Measurements from ENCODE around the gene AVEN.

The AVEN gene

DNA sequence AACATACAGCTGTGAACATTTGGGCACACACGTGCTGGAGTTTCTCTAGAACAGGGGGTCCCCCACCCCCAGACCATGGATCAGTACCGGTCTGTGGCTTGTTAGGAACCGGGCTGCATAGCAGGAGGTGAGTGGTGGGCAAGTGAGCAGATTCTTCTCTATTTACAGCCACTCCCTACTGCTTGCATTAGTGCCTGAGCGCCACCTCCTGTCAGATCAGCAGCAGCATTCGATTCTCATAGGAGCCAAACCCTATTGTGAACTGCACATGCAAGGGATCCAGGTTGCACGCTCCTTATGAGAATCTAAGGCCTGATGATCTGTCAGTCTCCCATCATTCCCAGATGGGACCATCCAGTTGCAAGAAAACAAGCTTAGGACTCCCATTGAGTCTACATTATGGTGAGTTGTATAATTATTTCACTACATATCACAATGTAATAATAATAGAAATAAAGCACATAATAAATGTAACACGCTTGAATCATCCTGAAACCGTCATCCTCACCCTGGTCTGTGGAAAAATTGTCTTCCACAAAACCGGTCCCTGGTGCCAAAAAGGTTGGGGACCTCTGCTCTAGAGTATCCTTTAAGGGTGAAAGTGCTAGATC, 44.9 kb downstream of the AVEN start:
- H3K4me1 ChIP-seq = no peaks in the 10 kb centered on the region
- no peaks in the 10 kb centered on the region for H3K27me3 ChIP-seq
- no peak overlapping the region for H3K4me3 ChIP-seq (ENCODE audit: low read depth, low read length)
- TF ChIP-seq, protein P1, sequence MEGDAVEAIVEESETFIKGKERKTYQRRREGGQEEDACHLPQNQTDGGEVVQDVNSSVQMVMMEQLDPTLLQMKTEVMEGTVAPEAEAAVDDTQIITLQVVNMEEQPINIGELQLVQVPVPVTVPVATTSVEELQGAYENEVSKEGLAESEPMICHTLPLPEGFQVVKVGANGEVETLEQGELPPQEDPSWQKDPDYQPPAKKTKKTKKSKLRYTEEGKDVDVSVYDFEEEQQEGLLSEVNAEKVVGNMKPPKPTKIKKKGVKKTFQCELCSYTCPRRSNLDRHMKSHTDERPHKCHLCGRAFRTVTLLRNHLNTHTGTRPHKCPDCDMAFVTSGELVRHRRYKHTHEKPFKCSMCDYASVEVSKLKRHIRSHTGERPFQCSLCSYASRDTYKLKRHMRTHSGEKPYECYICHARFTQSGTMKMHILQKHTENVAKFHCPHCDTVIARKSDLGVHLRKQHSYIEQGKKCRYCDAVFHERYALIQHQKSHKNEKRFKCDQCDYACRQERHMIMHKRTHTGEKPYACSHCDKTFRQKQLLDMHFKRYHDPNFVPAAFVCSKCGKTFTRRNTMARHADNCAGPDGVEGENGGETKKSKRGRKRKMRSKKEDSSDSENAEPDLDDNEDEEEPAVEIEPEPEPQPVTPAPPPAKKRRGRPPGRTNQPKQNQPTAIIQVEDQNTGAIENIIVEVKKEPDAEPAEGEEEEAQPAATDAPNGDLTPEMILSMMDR (IDR thresholded peaks at IDR 0.05; ENCODE audit: low read depth, low read length) = peak; percentile 89
- no peaks in the 10 kb centered on the region for H3K9me3 ChIP-seq
- peak; percentile 74 for DNase-seq
- no peaks in the 10 kb centered on the region for H3K36me3 ChIP-seq

GRCh38 chr15:33988384-33988783, 50.6 kb downstream of the AVEN start:
- Histone ChIP-seq H3K4me3 (ENCODE audit: low read depth, low read length) (no peak overlapping the region), H3K4me1 (no peaks in the 10 kb centered on the region), H3K9me3 (no peaks in the 10 kb centered on the region), H3K27me3 (no peaks in the 10 kb centered on the region), H3K36me3 (no peaks in the 10 kb centered on the region)
- TF ChIP-seq, protein P1 (IDR thresholded peaks at IDR 0.05; ENCODE audit: low read depth, low read length) = no peak
- DNase-seq = no peak

- DNase-seq = no peak
- TF ChIP-seq, protein P1 (IDR thresholded peaks at IDR 0.05; ENCODE audit: low read depth, low read length) = no peak
These were observed 51.6 kb downstream of the AVEN start for GRCh38 chr15:33987444-33987843.

DNA sequence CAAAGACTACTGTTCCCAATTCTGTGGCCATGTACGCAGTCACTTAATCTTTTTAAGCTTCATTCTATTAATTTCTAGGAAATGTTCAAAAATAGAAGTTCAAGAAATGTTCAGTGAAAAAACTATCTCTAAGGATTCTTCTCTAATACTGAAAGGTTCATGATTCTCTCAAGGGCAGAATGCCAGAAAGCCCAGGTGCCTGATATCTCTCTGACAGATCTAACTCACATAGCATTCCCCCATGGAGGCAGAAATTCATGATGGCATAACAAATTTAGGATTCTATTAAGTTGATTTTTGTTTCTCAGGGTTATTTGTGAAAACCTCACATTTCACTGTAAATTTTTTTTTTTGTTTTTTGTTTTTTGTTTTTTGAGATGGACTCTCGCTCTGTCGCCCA, 53.3 kb downstream of the AVEN start:
- Histone ChIP-seq H3K36me3 (no peaks in the 10 kb centered on the region), H3K9me3 (no peaks in the 10 kb centered on the region), H3K27me3 (no peaks in the 10 kb centered on the region), H3K4me3 (ENCODE audit: low read depth, low read length) (no peak overlapping the region), H3K4me1 (no peaks in the 10 kb centered on the region)
- TF ChIP-seq, protein P1 (IDR thresholded peaks at IDR 0.05; ENCODE audit: low read depth, low read length) = no peak
- no peak for DNase-seq

More at GRCh38 chr15:33987444-33987843, 51.6 kb downstream of the AVEN start:
- no peak overlapping the region for H3K4me3 ChIP-seq (ENCODE audit: low read depth, low read length)
- H3K9me3 ChIP-seq = no peaks in the 10 kb centered on the region
- no peaks in the 10 kb centered on the region for H3K4me1 ChIP-seq
- H3K27me3 ChIP-seq = no peaks in the 10 kb centered on the region
- H3K36me3 ChIP-seq = no peaks in the 10 kb centered on the region

- Histone ChIP-seq H3K36me3 (no peaks in the 10 kb centered on the region), H3K9me3 (no peaks in the 10 kb centered on the region), H3K27me3 (no peaks in the 10 kb centered on the region), H3K4me3 (ENCODE audit: low read depth, low read length) (no peak overlapping the region), H3K4me1 (no peaks in the 10 kb centered on the region)
- DNase-seq = no peak
- TF ChIP-seq, protein P1 (IDR thresholded peaks at IDR 0.05; ENCODE audit: low read depth, low read length) = no peak
These were observed 53.7 kb downstream of the AVEN start for GRCh38 chr15:33985287-33985686.

DNA sequence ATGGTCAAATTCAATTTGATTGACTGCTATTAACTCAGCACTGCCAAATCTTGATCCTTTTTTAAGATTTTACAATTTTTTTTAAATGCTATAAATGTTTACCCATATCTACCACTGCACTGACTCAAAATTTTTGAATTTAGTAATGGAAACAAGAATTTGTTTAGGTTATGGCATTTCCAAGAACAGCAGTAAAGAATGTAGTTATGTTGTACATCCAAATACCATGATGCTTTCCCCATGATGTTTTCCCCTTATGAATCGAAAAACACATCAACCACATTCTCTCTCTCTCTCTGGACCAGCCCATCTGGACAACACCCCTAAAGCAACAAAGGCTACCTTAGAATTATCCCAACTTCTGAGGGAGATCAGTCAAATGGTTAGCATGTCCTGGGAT, 56.5 kb downstream of the AVEN start:
- Histone ChIP-seq H3K4me1 (no peaks in the 10 kb centered on the region), H3K9me3 (no peaks in the 10 kb centered on the region), H3K4me3 (ENCODE audit: low read depth, low read length) (no peak overlapping the region), H3K27me3 (no peaks in the 10 kb centered on the region), H3K36me3 (no peaks in the 10 kb centered on the region)
- no peak for DNase-seq
- TF ChIP-seq, protein P1 (IDR thresholded peaks at IDR 0.05; ENCODE audit: low read depth, low read length) = no peak
